Stimulated activated CD4-positive, alpha-beta T cell treated with anti-CD3 and anti-CD28 coated beads, Interleukin-4, amount 100 ng/mL, for 24 hours (primary cell): ENCODE results near the gene ZNF469.

Experiments
- DNase-seq: peaks from one replicate; pipeline ENCODE4 v3.0.0-alpha.2; 2020

Gene ZNF469, protein sequence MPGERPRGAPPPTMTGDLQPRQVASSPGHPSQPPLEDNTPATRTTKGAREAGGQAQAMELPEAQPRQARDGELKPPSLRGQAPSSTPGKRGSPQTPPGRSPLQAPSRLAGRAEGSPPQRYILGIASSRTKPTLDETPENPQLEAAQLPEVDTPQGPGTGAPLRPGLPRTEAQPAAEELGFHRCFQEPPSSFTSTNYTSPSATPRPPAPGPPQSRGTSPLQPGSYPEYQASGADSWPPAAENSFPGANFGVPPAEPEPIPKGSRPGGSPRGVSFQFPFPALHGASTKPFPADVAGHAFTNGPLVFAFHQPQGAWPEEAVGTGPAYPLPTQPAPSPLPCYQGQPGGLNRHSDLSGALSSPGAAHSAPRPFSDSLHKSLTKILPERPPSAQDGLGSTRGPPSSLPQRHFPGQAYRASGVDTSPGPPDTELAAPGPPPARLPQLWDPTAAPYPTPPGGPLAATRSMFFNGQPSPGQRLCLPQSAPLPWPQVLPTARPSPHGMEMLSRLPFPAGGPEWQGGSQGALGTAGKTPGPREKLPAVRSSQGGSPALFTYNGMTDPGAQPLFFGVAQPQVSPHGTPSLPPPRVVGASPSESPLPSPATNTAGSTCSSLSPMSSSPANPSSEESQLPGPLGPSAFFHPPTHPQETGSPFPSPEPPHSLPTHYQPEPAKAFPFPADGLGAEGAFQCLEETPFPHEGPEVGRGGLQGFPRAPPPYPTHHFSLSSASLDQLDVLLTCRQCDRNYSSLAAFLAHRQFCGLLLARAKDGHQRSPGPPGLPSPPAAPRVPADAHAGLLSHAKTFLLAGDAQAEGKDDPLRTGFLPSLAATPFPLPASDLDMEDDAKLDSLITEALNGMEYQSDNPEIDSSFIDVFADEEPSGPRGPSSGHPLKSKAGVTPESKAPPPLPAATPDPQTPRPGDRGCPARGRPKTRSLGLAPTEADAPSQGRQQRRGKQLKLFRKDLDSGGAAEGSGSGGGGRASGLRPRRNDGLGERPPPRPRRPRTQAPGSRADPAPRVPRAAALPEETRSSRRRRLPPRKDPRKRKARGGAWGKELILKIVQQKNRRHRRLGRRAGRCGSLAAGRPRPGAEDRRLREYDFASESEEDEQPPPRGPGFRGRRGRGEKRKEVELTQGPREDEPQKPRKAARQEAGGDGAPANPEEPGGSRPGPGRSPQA (N-terminal part only)

DNA sequence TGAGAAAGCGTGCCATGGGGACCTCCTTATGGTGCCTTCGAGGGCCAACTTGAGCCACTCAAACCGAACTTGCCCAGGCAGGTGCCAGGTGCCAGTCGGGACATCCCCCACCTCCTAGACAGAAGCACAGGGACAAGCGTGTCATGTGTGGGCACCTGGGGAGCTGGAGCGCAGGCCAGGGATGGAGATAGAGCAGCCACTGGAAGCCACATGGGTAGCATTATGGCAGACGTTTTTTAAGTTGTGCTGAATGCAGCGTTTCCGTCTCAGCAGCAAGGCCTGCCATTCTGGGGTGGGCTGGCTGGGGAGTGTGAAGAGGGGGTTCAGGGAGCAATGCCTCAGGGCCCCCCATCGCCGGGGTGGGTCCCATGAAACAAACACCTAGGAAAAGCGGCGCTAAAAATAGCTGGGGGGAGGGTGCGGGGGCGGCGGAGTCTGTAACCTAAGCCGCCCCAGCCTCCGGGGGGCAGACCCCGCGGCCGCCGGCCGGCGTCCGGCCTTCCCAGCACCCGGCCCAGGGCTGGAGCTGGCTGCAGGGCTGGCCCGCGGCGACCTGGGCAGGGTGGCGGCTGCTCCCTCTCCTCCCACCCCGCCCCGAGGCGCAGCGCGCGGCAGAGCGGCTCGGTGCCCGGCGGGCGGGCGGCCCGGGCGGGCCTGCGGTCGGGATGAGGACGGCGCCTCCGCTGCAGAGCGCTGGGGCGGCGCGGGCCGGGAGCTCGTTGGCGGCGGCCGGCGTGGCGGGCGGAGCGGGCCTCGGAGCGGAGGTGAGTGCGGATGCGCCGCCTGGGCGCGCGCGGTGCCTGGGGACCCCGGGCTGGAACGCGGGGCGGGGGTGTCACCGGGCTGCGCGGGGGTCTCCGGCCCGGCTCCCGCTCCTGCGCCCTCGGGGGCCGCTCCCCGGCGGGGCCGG, at the start of gene ZNF469:
TSS of gene ZNF469 (plus strand) at position 469 of the 910 bp plus-strand sequence. CDS start 44,512 bp downstream, outside the sequence.
- DNase-seq, result no peak

DNA sequence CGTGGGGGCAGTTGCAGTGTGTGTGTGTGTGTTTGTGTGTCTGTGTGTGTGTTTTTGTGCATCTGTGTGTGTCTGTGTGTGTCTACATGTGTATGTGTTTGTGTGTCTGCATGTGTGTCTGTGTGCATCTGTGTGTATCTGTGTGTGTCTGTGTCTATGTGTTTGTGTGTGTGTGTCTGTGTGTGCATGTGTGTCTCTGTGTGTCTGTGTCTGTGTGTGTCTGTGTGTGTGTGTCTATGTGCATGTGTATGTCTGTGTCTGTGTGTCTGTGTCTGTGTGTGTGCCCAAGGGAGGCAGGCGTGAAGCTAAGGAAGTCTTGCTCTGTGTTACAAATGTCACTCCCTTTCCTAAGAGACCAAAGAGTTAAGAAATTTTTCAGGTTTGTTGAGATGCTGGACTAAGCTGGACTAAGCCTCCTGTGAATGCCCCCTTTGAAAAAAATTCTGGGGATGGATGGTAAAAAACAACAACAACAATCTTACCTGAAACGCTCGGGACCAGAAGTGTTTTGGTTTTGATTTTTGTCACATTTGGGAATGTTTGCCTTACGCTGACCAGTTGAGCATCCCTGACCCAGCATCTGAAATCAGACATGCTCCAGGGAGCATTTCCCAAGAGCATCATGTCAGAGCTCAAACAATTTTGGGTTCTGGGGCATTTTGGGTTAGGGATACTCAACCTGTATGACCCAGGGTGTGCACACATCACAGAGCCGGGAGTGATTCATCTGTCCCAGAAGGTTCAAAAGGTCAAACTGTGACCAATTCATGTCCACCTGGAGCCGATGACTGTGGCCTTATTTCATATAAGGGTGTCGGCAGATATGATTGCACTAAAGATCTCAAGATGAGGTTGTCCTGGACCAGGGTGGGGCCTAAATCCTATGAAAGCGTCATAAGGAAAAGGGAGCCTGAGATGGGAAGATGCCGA, 48.6 kb upstream of the ZNF469 start:
- no peak for DNase-seq

DNA sequence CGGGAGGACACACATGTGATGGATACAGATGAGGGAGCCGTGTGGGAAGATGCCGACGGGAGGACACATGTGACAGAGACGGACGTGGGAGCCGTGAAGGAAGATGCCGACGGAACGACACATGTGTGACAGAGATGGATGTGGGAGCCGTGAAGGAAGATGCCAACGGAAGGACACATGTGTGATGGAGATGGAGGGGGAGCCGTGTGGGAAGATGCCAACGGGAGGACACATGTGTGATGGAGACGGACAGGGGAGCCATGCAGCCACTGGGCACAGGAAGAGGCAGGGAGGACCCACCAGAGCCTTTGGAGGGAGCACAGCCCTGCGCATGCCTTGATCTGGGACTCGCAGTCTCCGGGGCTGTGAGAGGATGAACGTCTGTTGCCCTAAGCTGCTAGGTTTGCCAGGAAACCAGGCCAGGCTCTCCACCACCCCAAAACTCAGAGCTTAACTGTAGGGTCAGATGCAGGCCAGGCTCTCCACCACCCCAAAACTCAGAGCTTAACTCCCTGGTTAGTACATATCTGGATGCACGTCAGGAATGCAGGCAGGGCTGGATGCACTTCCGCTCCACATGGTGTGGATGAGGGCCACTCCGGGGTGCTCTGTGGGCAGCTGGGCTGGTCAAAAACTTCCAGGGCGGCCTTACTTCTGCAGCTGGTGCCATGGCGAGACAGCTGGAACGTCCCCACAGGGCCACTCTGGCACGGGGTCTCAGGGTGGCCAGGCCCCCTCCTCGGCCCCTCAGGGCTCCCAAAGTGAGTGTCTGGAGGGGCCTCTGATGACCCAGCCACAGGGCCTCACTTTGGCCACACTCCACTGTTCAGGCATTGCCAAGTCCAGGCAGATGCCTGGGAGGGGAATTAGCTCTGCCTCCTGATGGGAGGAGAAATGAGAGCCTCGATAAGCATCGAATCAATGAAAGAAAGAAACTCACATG, 47.7 kb upstream of the ZNF469 start:
- no peak for DNase-seq

DNA sequence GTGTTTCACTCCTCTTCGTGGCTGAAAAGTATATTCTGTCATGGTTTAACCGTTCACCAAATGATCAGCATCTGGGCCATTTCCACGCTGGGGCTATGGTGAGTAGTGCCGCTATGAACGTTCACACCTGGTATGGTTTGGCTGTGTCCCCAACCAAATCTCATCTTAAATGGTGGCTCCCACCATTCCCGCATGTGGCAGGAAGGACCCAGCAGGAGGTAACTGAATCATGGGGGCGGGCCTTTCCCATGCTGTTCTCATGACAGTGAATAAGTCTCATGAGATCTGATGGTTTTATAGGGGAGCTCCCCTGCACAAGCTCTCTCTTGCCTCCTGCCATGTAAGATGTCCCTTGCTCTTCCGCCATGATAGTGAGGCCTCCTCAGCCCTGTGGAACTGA, 45.7 kb upstream of the ZNF469 start:
- no peak for DNase-seq

DNA sequence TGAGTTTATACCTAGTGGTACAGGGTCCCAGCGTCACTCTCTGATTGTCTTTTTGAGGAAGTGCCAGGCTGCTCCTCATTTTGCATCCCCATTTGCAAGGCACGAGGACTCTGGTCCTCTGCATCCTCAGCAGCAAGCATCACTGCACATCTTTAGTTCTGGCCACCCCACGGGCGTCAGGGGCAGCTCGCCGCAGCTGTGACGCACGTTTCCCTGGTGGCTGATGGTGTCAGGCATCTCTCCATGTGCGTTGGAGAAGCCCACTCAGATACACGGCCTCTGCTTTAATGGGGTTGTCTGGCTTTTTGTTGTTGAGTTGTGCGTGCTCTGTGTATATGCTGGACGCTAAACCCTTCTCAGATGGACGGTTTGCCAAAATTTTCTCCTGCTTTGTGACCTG, 45.2 kb upstream of the ZNF469 start:
- DNase-seq, result no peak

DNA sequence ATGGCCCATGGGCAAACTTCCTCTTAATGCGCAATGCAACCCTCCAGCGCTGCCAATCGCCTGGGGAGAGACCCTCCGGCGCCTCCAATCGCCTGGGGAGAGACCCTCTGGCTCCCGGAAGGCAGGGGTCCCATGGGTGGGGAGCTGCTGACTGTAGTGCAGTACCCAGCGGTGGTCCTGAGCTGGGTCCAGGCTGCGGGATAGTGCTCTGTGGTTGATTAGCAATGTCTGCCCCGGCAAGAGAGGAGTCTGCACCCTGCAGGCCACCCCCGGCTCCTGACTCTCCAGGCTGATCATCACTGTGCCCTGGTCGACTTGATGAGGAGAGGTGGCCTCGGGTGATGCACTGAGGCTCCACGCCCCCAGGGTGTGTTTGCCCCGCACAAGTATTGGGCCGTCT, 44.6 kb upstream of the ZNF469 start:
- no peak for DNase-seq

DNA sequence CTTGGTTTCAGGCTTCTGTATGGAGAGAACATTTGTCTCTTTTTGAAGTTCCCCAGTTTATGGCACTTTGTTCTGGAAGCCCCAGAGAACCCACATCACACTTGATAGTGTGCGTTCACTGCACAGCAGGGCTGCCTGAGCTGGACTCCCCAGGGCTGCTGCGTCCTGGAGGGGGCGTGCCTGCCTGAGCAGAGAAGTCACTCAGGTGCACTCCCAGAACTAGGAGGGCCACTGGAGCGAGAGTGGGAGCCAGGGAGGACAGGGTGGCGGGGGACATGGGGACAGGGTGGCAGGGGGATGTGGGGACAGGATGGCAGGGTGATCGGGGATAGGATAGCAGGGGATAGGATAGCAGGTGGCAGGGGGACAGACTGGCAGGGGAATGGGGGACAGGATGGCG, 43.9 kb upstream of the ZNF469 start:
- no peak for DNase-seq

DNA sequence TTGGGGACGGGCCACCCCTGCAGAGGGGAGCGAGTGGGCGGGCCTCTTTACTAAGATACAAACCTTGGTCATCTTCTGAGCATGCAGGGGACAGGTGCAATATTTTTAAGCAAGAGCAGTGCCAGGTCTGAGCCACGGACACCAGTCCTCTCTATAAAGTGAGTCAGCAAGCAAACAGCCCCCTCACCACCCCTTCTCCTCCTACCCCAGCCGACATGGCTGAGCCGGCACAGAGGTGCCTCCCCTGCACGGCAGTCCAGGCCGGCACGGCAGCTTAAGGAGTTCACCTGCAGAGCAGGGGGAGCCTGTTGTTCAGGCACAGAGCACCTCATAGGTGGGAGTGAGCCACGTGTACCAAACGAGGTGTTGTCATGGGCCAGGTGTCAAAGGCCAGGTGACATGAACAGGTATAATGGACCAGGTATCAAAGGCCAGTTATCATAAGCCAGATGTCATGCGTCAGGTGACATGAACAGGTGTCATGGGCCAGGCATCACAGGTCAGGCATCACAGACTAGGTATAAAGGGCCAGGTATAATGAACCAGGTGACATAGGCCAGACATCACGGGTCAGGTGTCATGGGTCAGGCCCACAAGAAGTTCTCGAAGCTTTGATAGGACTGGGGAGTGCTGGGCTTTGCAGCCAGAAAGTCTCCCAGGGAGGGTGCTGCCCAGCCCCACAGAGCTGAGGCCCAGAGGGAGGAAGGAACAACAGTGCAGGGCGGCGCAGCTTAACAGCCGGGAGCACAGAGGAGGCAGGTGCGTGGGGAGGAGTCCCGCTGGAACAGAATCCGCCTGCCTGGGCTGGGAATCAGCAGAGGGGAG, 42.6 kb upstream of the ZNF469 start:
- no peak for DNase-seq

DNA sequence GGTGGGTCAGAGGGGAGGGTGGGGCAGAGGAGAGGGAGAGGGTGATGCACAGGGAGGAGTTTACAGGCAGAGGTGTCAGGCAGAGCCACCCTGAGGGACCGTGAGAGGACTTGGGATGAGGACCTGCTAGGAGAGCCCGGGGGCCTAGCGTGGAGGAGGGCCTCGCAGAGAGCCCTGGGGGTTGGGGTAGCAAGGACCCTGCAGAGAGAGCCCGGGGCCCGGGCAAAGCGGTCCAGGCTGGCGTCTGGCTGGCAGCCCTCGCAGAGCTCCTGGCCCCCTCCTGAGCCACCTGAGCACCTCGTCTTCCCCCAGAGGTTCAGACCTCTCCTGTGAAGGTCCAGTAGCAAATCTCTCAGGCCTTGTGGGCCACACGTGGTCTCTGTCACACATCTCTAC, 42.0 kb upstream of the ZNF469 start:
- no peak for DNase-seq

DNA sequence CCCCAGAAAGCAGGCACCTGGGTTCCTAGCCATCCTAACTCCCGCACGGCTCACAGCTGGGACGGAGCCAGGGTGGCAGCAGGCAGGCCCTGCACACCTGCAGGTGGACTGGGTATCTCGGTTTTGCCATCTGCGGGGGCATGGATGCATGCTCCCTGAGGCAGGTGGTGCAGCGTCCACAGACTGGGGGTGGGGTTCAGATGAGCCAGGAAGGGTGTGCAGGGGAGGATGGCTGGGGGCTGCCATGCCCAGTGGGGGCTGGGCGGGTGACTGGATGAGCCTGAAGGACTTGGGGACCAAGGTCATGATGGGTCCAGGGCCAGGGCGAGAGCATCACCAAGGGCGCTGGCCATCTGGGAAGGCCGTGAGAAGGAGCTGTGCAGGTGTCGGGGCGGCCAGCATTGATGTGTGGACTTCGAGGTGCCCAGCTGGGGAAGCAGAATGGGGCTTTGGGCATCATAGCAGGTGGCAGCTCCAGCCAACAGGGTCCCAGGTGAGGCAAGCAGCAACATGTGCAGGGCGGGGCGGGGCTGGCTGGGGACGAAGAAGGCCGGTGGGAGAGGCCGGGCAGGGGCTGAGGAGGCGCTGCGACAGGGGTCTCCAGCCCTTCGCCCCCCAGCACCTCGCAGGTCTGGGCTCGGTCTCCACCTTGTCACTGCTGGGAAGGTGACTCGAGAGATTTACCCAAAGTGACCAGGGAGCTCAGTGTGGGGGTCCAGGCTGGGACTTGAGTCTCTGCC, 41.0 kb upstream of the ZNF469 start:
- no peak for DNase-seq

DNA sequence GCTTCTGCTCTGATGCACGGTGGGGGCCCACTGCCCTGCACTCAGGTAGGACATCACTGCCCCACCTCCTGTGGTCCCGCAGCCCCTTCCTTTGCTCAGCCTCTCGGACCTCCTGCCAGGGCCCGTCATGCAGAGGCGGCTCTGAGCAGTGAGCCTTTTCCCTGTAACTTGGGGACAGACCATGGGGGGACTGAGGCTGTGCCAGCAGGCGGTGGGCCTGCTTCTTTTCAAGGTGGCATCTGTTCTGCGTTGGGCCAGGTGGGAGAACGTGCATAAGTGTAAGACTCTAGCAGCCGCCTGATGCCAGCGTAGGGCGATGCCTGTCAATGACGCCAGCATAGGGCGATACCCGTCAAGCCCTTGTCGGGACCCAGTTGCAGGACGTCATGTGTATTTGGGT, 40.3 kb upstream of the ZNF469 start:
- no peak for DNase-seq

DNA sequence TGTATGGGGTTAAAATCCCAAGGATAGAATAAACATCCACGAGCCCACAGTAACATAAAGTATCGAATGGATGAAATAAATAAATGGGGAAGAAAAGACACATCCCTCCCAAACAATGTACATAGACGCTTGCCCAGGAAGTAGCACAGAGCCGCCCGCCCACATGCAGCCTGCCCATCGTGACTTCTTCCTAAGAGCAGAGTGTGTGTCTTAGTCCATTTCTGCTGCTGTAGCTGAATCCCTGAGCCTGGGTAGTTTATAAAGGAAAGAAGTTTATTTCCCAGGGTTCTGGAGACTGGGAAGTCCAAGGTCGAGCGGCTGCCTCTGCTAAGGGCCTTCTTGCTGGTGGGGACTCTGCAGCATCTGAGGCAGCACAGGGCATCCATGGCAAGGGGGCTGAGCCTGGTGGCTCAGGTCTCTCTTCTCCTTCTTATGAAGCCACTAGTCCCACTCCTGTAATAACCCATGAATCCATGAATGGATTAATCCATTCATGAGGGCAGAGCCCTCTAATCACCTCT, 39.4 kb upstream of the ZNF469 start:
- DNase-seq, result no peak

DNA sequence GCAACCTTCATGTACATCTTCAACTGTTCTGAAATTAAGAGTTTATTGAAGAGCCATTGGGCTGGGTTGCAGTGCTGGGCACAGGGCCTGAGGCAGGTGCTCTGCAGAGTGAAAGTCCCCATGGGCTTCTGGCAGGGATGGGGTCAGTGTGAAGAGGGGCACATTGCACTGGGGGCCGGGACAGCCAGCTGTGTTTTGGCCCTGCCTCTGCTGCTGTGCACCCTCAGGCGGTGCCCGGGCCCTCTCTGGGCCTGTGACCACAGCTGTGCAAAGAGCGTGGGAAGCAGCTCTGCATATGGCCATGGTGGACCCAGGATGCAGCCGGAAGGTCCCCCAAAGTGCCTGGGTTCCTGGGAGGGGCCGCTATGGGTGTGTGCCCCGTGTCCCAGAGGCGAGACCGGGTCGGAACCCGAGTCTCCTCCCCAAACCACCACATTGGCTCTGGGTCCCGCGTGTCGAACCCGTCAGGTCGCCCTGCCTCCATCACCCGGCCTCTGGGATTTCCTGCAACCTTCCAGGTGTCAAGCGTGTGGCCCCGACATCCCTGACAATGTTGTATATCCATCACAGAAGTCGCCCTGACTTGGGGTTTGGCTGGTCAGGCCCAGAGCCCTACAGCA, 38.2 kb upstream of the ZNF469 start:
- no peak for DNase-seq

DNA sequence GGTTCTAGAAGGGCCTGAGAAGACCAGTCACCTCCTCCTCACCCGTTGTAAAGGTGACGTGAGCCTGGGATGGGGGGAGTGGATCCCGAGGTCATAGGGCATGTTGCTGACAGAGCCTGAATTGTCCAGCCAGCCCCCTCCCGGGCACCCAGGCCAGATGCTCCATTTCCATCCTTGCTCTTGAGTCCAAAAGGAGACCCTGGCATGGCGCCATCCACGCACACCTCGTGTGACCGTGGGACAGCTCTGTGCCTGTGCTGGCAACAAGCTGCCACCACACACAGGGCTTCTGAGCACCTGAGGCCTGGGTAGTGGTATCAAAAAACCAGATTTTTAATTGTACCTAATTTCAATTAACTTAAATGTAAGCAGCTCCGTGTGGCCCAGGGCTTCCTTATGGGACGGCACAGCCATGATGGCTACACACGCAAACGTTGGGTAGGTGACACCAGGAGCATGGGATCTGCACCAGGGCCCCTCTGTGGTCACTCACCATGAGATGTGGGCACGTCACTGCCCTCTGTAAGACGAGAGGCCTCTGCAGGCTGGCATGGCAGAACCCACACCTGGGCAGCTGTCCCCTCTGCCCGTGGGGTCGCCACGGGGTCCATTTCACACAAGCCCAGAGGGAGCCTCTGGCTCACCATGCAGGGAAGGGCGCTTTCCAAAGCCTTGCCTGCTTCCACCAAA, 37.6 kb upstream of the ZNF469 start:
- no peak for DNase-seq

DNA sequence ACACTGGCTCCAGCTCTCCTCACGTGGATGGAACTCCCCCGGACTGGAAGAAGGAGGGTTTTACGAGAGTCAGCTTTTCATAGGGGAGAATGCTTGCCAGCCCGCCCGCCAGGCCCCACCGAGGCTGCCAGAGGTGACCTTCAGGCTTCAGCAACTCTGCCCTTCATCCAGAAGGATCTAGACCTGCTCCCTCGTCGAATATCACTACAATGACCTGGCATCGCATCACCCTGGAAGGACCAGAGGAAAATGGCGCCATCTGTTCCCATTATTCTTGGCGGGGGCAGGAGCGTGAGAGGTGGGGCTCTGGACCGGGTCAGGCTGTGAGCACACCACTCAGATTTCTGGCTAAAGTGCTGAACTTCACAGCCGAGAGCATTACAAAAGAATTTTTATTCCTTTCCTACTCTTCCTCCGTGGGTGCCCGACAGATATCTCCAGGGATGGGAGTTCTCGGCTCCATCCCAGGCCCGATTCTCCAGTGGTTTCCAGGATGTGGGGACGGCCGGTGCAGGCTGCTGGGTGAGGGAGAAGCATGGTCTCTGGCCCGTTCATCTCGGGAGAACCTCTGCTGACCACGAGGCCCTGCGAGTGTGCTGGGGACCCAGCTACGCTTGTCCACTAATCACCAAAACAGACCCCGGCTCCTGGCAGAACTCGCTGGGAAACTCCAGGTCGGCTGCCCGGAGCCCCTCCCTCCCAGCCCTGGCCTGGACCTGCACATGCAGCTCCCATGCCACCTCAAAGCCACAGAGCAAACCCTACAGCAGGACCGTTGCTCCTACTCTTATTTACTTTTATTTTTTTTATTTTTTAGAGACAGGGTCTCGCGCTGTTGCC, 36.8 kb upstream of the ZNF469 start:
- no peak for DNase-seq
